ENCODE results near the gene CHST1. TPM values are rescaled to one million over a fixed set of nuclear protein-coding genes. Genes with fewer than 3 reads are reported as not detected.

Gene CHST1
- total RNA-seq, 2 donors from 2014 or later: 0.54 to 0.58 TPM

GRCh38 chr11:45661439-45662055, 3.9 kb downstream of the CHST1 start:
- no peaks in the 10 kb centered on the region for H3K4me1 ChIP-seq
- H3K27me3 ChIP-seq: peaks cover 35% of the 10 kb centered on the region
- no peaks in the 10 kb centered on the region for H3K9me3 ChIP-seq
- H3K4me3 ChIP-seq: no peak overlapping the region
- TF ChIP-seq, protein P1, sequence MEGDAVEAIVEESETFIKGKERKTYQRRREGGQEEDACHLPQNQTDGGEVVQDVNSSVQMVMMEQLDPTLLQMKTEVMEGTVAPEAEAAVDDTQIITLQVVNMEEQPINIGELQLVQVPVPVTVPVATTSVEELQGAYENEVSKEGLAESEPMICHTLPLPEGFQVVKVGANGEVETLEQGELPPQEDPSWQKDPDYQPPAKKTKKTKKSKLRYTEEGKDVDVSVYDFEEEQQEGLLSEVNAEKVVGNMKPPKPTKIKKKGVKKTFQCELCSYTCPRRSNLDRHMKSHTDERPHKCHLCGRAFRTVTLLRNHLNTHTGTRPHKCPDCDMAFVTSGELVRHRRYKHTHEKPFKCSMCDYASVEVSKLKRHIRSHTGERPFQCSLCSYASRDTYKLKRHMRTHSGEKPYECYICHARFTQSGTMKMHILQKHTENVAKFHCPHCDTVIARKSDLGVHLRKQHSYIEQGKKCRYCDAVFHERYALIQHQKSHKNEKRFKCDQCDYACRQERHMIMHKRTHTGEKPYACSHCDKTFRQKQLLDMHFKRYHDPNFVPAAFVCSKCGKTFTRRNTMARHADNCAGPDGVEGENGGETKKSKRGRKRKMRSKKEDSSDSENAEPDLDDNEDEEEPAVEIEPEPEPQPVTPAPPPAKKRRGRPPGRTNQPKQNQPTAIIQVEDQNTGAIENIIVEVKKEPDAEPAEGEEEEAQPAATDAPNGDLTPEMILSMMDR (IDR thresholded peaks at IDR 0.05): no peak
- H3K36me3 ChIP-seq: no peaks in the 10 kb centered on the region
- no peak overlapping the region for H3K27ac ChIP-seq
- no peak for DNase-seq
- no peak overlapping the region for H3K9ac ChIP-seq (ENCODE audit: low read depth in 2 of 2, low read length in 2 of 2)
- intact Hi-C loops (cut with DNase I): no loop called here

DNA sequence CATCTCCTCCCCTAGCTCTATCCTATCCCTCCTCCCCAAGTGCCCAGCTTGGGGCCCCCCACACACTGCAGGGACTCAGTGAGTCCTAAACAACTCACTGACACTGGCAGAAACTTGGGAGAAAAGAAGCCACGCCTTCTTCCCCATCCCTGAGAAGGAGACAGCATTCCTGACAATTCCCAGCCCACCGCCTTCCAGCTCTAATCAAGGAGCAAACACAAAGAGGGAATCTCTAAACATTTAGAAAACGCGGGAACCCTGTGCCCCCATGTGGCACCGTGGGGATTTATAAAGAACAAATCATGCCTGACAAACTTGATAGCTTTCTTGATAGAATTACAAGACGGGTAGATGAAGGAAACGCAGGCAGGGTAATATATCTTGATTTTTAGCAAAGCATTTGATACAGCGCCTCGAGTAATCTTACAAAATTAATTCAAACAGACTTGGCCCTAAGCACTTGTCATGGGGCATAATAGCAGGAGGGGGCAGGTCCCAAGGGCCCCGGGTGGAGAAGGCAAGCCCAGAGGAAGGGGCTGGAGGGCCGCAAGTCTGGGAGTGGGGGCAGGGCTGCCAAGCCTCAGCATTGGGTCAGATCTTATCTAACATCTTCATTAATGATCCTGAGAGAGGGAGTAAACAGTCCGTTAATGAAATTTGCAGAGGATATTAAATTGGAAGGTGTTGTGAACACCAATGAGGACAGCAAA, 4.5 kb downstream of the CHST1 start:
- H3K27ac ChIP-seq: no peak overlapping the region
- no peak overlapping the region for H3K9ac ChIP-seq (ENCODE audit: low read depth in 2 of 2, low read length in 2 of 2)
- no peaks in the 10 kb centered on the region for H3K4me1 ChIP-seq
- DNase-seq: no peak
- intact Hi-C loops (cut with DNase I): no loop called here
- no peak overlapping the region for H3K4me3 ChIP-seq
- TF ChIP-seq, protein P1 (IDR thresholded peaks at IDR 0.05): no peak
- no peaks in the 10 kb centered on the region for H3K36me3 ChIP-seq
- H3K27me3 ChIP-seq: peaks cover 29% of the 10 kb centered on the region
- H3K9me3 ChIP-seq: no peaks in the 10 kb centered on the region

GRCh38 chr11:45659818-45660160, 5.6 kb downstream of the CHST1 start:
- Histone ChIP-seq H3K36me3 (no peaks in the 10 kb centered on the region), H3K9me3 (no peaks in the 10 kb centered on the region), H3K4me1 (no peaks in the 10 kb centered on the region), H3K27me3 (peaks cover 19% of the 10 kb centered on the region), H3K9ac (ENCODE audit: low read depth in 2 of 2, low read length in 2 of 2) (no peak overlapping the region), H3K4me3 (no peak overlapping the region), H3K27ac (no peak overlapping the region)
- no peak for DNase-seq
- TF ChIP-seq, protein P1 (IDR thresholded peaks at IDR 0.05): no peak
- intact Hi-C loops (cut with DNase I): no loop called here

- no peak overlapping the region for H3K4me3 ChIP-seq
- H3K4me1 ChIP-seq: no peaks in the 10 kb centered on the region
- intact Hi-C loops (cut with DNase I): no loop called here
- no peak overlapping the region for H3K27ac ChIP-seq
- H3K36me3 ChIP-seq: no peaks in the 10 kb centered on the region
- TF ChIP-seq, protein P1 (IDR thresholded peaks at IDR 0.05): no peak
- no peak for DNase-seq
- peaks cover 14% of the 10 kb centered on the region for H3K27me3 ChIP-seq
- H3K9me3 ChIP-seq: no peaks in the 10 kb centered on the region
- H3K9ac ChIP-seq (ENCODE audit: low read depth in 2 of 2, low read length in 2 of 2): no peak overlapping the region
These were observed 6.2 kb downstream of the CHST1 start for GRCh38 chr11:45659031-45659817.

- no peaks in the 10 kb centered on the region for H3K9me3 ChIP-seq
- TF ChIP-seq, protein P1 (IDR thresholded peaks at IDR 0.05): no peak
- no peaks in the 10 kb centered on the region for H3K4me1 ChIP-seq
- H3K9ac ChIP-seq (ENCODE audit: low read depth in 2 of 2, low read length in 2 of 2): no peak overlapping the region
- intact Hi-C loops (cut with DNase I): no loop called here
- no peaks in the 10 kb centered on the region for H3K36me3 ChIP-seq
- H3K4me3 ChIP-seq: no peak overlapping the region
- H3K27me3 ChIP-seq: peaks cover 6% of the 10 kb centered on the region
- H3K27ac ChIP-seq: no peak overlapping the region
- DNase-seq: peak; percentile 40
These were observed 7.0 kb downstream of the CHST1 start for GRCh38 chr11:45658292-45658991.

All from colonic mucosa (tissue), 4 donors.